CD4-positive, alpha-beta T cell treated with Interferon gamma for 1 hour (primary cell): ENCODE results near the gene SLC17A1.
A peak's percentile ranks its signal among the peaks of the same experiment; 100 is the strongest.

Experiments
- DNase-seq: peaks from one replicate; pipeline ENCODE4 v3.0.0-alpha.2; 2020

Gene SLC17A1

GRCh38 chr6:25831532-25832306 is at the start of gene SLC17A1:
Gene SLC17A1, minus strand, starts transcription at chr6:25832052. Its CDS starts 1,495 bp downstream, at chr6:25830557.
- no peak for DNase-seq

- no peak for DNase-seq
Observed at GRCh38 chr6:25880601-25881000, 48.7 kb upstream of the SLC17A1 start.

GRCh38 chr6:25878721-25879322 is 47.0 kb upstream of the SLC17A1 start:
- no peak for DNase-seq

- no peak for DNase-seq
Observed at GRCh38 chr6:25875926-25876602, 44.2 kb upstream of the SLC17A1 start.

- no peak for DNase-seq
Observed at GRCh38 chr6:25875563-25875905, 43.7 kb upstream of the SLC17A1 start.

GRCh38 chr6:25874822-25875562 is 43.1 kb upstream of the SLC17A1 start:
- no peak for DNase-seq

GRCh38 chr6:25874118-25874517 is 42.3 kb upstream of the SLC17A1 start, which contains the start of gene SLC17A3:
Gene SLC17A3, minus strand, starts transcription at chr6:25874243. Its CDS starts 5,856 bp downstream, at chr6:25868387.
- DNase-seq: no peak

GRCh38 chr6:25872814-25873213 is 41.0 kb upstream of the SLC17A1 start:
- DNase-seq: peak; percentile 8

- DNase-seq: no peak
Observed at GRCh38 chr6:25869840-25870239, 38.0 kb upstream of the SLC17A1 start.

GRCh38 chr6:25868436-25869183 is 36.8 kb upstream of the SLC17A1 start:
- DNase-seq: no peak

GRCh38 chr6:25866011-25866410 is 34.2 kb upstream of the SLC17A1 start:
- DNase-seq: peak; percentile 1

GRCh38 chr6:25863360-25863759 is 31.5 kb upstream of the SLC17A1 start:
- DNase-seq: no peak

- DNase-seq: no peak
Observed at GRCh38 chr6:25862199-25862598, 30.3 kb upstream of the SLC17A1 start.

GRCh38 chr6:25852756-25853155 is 20.9 kb upstream of the SLC17A1 start:
- DNase-seq: no peak

- DNase-seq: no peak
Observed at GRCh38 chr6:25851961-25852360, 20.1 kb upstream of the SLC17A1 start.

- no peak for DNase-seq
Observed at GRCh38 chr6:25844518-25844917, 12.7 kb upstream of the SLC17A1 start.

- DNase-seq: no peak
Observed at GRCh38 chr6:25842526-25842925, 10.7 kb upstream of the SLC17A1 start.

GRCh38 chr6:25835442-25836283 is 3.8 kb upstream of the SLC17A1 start:
- no peak for DNase-seq

GRCh38 chr6:25834950-25835349 is 3.1 kb upstream of the SLC17A1 start:
- no peak for DNase-seq

- no peak for DNase-seq
Observed at GRCh38 chr6:25833136-25833535, 1.3 kb upstream of the SLC17A1 start.

GRCh38 chr6:25832670-25833069 is 818 bp upstream of the SLC17A1 start:
- DNase-seq: no peak

- no peak for DNase-seq
Observed at GRCh38 chr6:25832307-25832662, 433 bp upstream of the SLC17A1 start.
